ENCODE data around the gene ACSF2.
A peak's percentile ranks its signal among the peaks of the same experiment; 100 is the strongest.

Gene ACSF2

GRCh38 chr17:50440838-50441829 lies 15.1 kb downstream of the ACSF2 start:
- DNase-seq = no peak

GRCh38 chr17:50443505-50443974 lies 17.5 kb downstream of the ACSF2 start:
- DNase-seq = peak; percentile 57

- no peak for DNase-seq
Observed at GRCh38 chr17:50444841-50445715, 19.1 kb downstream of the ACSF2 start.

- DNase-seq = no peak
Observed at GRCh38 chr17:50445730-50446325, 19.8 kb downstream of the ACSF2 start.

- peak; percentile 55 for DNase-seq
Observed at GRCh38 chr17:50447870-50448595, 22.0 kb downstream of the ACSF2 start.

GRCh38 chr17:50448643-50449042 lies 22.6 kb downstream of the ACSF2 start:
- DNase-seq = no peak

GRCh38 chr17:50451943-50452629 lies 26.1 kb downstream of the ACSF2 start:
- DNase-seq = no peak

GRCh38 chr17:50452630-50453300 lies 26.7 kb downstream of the ACSF2 start:
- DNase-seq = no peak

GRCh38 chr17:50453901-50454300 lies 27.9 kb downstream of the ACSF2 start:
- no peak for DNase-seq

GRCh38 chr17:50457621-50458020 lies 31.6 kb downstream of the ACSF2 start:
- DNase-seq = no peak

- DNase-seq = no peak
Observed at GRCh38 chr17:50458270-50458669, 32.3 kb downstream of the ACSF2 start.

GRCh38 chr17:50458701-50459676 lies 33.0 kb downstream of the ACSF2 start:
- peak; percentile 70 for DNase-seq

- peak; percentile 50 for DNase-seq
Observed at GRCh38 chr17:50459756-50460155, 33.7 kb downstream of the ACSF2 start.

GRCh38 chr17:50460831-50461526 lies 35.0 kb downstream of the ACSF2 start:
- no peak for DNase-seq

GRCh38 chr17:50461550-50462132 lies 35.6 kb downstream of the ACSF2 start:
- no peak for DNase-seq

- DNase-seq = no peak
Observed at GRCh38 chr17:50462446-50462845, 36.4 kb downstream of the ACSF2 start.

- no peak for DNase-seq
Observed at GRCh38 chr17:50464121-50464520, 38.1 kb downstream of the ACSF2 start.

- DNase-seq = no peak
Observed at GRCh38 chr17:50464736-50465135, 38.7 kb downstream of the ACSF2 start.

GRCh38 chr17:50465171-50465570 lies 39.2 kb downstream of the ACSF2 start:
- no peak for DNase-seq

All from DMS79 treated with DMSO at 0.1 percent for 48 hours (cell line).